ENCODE results near the gene WDR1.

DNA sequence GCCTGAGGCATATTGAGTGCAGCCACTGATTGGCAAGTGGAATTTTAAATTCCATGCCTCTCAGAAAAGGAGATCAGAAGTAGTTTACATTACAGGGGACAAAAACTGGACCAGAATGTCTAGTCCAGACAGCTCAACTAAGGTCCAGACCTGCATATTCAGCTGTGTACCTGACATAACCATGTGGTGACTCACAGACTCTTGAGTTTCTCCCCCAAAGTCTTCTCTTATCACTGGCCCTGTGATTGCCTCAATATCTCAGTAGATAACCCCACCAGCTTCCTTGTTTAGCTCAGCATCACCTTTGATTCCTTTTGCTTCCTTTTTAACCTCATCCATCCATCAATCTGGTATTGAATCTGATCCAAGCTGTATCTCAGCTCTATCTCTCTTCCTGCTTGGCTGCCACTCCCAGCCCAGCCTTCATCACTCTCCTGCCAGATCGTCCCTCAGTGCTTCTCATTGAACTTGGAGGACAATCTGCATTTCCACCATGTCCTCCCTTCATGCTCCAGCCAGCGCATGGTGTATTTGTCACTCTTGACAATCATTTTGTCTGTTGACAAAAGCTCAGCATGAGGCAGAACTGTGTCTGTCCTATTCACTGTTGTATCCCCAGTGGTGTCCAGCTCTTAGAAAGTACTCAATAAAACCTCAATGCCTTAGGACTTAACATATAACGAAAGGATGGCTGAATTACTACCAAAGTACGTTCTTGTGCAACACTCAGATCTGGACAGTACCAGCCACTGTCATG lies 67.5 kb downstream of the WDR1 start:
- TF ChIP-seq, protein P1, sequence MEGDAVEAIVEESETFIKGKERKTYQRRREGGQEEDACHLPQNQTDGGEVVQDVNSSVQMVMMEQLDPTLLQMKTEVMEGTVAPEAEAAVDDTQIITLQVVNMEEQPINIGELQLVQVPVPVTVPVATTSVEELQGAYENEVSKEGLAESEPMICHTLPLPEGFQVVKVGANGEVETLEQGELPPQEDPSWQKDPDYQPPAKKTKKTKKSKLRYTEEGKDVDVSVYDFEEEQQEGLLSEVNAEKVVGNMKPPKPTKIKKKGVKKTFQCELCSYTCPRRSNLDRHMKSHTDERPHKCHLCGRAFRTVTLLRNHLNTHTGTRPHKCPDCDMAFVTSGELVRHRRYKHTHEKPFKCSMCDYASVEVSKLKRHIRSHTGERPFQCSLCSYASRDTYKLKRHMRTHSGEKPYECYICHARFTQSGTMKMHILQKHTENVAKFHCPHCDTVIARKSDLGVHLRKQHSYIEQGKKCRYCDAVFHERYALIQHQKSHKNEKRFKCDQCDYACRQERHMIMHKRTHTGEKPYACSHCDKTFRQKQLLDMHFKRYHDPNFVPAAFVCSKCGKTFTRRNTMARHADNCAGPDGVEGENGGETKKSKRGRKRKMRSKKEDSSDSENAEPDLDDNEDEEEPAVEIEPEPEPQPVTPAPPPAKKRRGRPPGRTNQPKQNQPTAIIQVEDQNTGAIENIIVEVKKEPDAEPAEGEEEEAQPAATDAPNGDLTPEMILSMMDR (conservative IDR thresholded peaks at IDR 0.05), result no peak
- TF ChIP-seq EZH2 (IDR thresholded peaks at IDR 0.05; ENCODE audit: low read depth), result no peak

Measured in PC-9 (cell line).